IMR-90 (cell line): ENCODE data around the gene PAXX. TPM values are rescaled to one million over a fixed set of nuclear protein-coding genes. Genes with fewer than 3 reads are reported as not detected.

Source experiments
- ATAC-seq: fragments of 200-7000 bp; cut with Tn5 transposase; 2 replicates; pipeline ENCODE4 v1.9.1; 2020; ENCODE audit warnings: low read depth, mild to moderate bottlenecking, moderate library complexity
- BruUV-seq: library from RNA; stranded (reverse); fragments of 400-500 nt; replicated peaks from 2 replicates; lab custom pipeline; 2021; lab: Mats Ljungman, UMichigan
- CTCF ChIA-PET: fragments of 300-600 bp; formaldehyde crosslinking; extraction: SDS; loops from one replicate; lab custom pipeline; 2021; ENCODE audit warnings: antibody characterized with exemption; lab: Yijun Ruan, JAX
- POLR2A ChIA-PET: fragments of 300-600 bp; sonication (Branson Sonifier 250); formaldehyde crosslinking; loops from one replicate; lab custom pipeline; 2022; ENCODE audit warnings: antibody characterized with exemption; ENCODE audit not compliant: unreplicated experiment; lab: Charles Lee
- DNase-seq: peaks from one replicate; pipeline ENCODE4 v3.0.0; 2013
- H2AFZ ChIP-seq: replicated peaks from 2 replicates; pipeline ENCODE3; 2013; ENCODE audit warnings: low read length, mild to moderate bottlenecking; ENCODE audit not compliant: poor library complexity
- H2AK5ac ChIP-seq: 2 replicates; pipeline ENCODE4 v1.6.1; 2013; ENCODE audit warnings: low read depth, low read length, inconsistent platforms
- H2AK9ac ChIP-seq: replicated peaks from 2 replicates; pipeline ENCODE3; 2013; ENCODE audit warnings: mild to moderate bottlenecking, low read depth, low read length, moderate library complexity; ENCODE audit not compliant: poor library complexity
- H2BK120ac ChIP-seq: 2 replicates; pipeline ENCODE4 v1.6.1; 2013; ENCODE audit warnings: low read depth, low read length, inconsistent platforms
- H2BK15ac ChIP-seq: 3 replicates; pipeline ENCODE4 v1.6.1; 2013; ENCODE audit warnings: low read depth, low read length, inconsistent platforms
- H2BK20ac ChIP-seq: 2 replicates; pipeline ENCODE4 v1.6.1; 2013; ENCODE audit warnings: low read depth, mild to moderate bottlenecking, inconsistent platforms, low read length, moderate library complexity
- H2BK5ac ChIP-seq: 2 replicates; pipeline ENCODE4 v1.6.1; 2013; ENCODE audit warnings: mild to moderate bottlenecking, low read depth, low read length, inconsistent platforms; ENCODE audit not compliant: poor library complexity, severe bottlenecking
- H3K14ac ChIP-seq: replicated peaks from 2 replicates; pipeline ENCODE4 v1.6.1; 2013; ENCODE audit warnings: low read depth, low read length, inconsistent platforms
- H3K18ac ChIP-seq: 2 replicates; pipeline ENCODE4 v1.6.1; 2013; ENCODE audit warnings: low read depth, low read length, control low read depth
- H3K23ac ChIP-seq: 2 replicates; pipeline ENCODE4 v1.6.1; 2013; ENCODE audit warnings: low read depth, low read length, inconsistent platforms
- H3K27ac ChIP-seq: 2 replicates; pipeline ENCODE4 v1.5.1; 2013; ENCODE audit warnings: mild to moderate bottlenecking, control low read depth, low read length; ENCODE audit not compliant: insufficient read depth
- H3K27me3 ChIP-seq: 2 replicates; pipeline ENCODE4 v1.6.1; 2013; ENCODE audit warnings: low read length; ENCODE audit not compliant: control insufficient read depth, insufficient read depth
- H3K36me3 ChIP-seq: 2 replicates; pipeline ENCODE4 v1.6.1; 2013; ENCODE audit warnings: low read length, mixed read lengths; ENCODE audit not compliant: control insufficient read depth, insufficient read depth
- H3K4ac ChIP-seq: 2 replicates; pipeline ENCODE4 v1.6.1; 2013; ENCODE audit warnings: low read depth, low read length, inconsistent platforms
- H3K4me1 ChIP-seq: 2 replicates; pipeline ENCODE4 v1.6.1; 2013; ENCODE audit warnings: low read length, mixed read lengths; ENCODE audit not compliant: control insufficient read depth, insufficient read depth
- H3K4me2 ChIP-seq: 2 replicates; pipeline ENCODE4 v1.6.1; 2013; ENCODE audit warnings: low read depth, mild to moderate bottlenecking, control low read depth, low read length, moderate library complexity
- H3K4me3 ChIP-seq: 2 replicates; pipeline ENCODE4 v1.5.1; 2013; ENCODE audit warnings: low read depth, mild to moderate bottlenecking, control low read depth, low read length, moderate library complexity; ENCODE audit not compliant: insufficient read depth
- H3K56ac ChIP-seq: 2 replicates; pipeline ENCODE4 v1.6.1; 2013; ENCODE audit warnings: low read length, inconsistent platforms; ENCODE audit not compliant: insufficient read depth; ENCODE audit errors: extremely low read depth
- H3K79me1 ChIP-seq, 2 experiments: 2 replicates each; pipeline ENCODE4 v1.6.1; 2013; ENCODE audit warnings: low read length in 2 of 2, inconsistent platforms in 1 of 2, low read depth in 1 of 2
- H3K9ac ChIP-seq: 2 replicates; pipeline ENCODE4 v1.6.1; 2013; ENCODE audit warnings: low read depth, low read length, control low read depth
- H3K9me1 ChIP-seq: 2 replicates; pipeline ENCODE4 v1.6.1; 2013; ENCODE audit warnings: low read length, inconsistent platforms; ENCODE audit not compliant: insufficient read depth
- H3K9me3 ChIP-seq: 2 replicates; pipeline ENCODE4 v1.6.1; 2013; ENCODE audit warnings: low read length; ENCODE audit not compliant: control insufficient read depth, insufficient read depth
- H4K20me1 ChIP-seq: 2 replicates; pipeline ENCODE4 v1.6.1; 2013; ENCODE audit warnings: low read length, inconsistent platforms; ENCODE audit not compliant: insufficient read depth
- H4K5ac ChIP-seq: 2 replicates; pipeline ENCODE4 v1.6.1; 2013; ENCODE audit warnings: mild to moderate bottlenecking, low read depth, low read length, control low read depth
- H4K8ac ChIP-seq, 2 experiments: 2 replicates each; pipeline ENCODE4 v1.6.1; 2013; ENCODE audit warnings: low read depth in 2 of 2, low read length in 2 of 2, control low read depth in 1 of 2, inconsistent platforms in 1 of 2
- H4K91ac ChIP-seq: 2 replicates; pipeline ENCODE4 v1.6.1; 2013; ENCODE audit warnings: low read depth, low read length, inconsistent platforms; ENCODE audit not compliant: insufficient read depth
- CEBPB ChIP-seq: IDR thresholded peaks from 2 replicates; pipeline ENCODE4 v1.6.1; 2012; ENCODE audit warnings: low read depth, low read length, improper control_type of control experiment
- MAFK ChIP-seq: IDR thresholded peaks from 2 replicates; pipeline ENCODE4 v1.6.1; 2012; ENCODE audit warnings: low read depth, low read length, improper control_type of control experiment
- MAZ ChIP-seq: IDR thresholded peaks from 2 replicates; pipeline ENCODE4 v1.6.1; 2012; ENCODE audit warnings: low read depth, mild to moderate bottlenecking, low read length, improper control_type of control experiment, moderate library complexity, borderline replicate concordance
- RAD21 ChIP-seq: IDR thresholded peaks from 2 replicates; pipeline ENCODE4 v1.6.1; 2012; ENCODE audit warnings: low read length, improper control_type of control experiment
- RCOR1 ChIP-seq: IDR thresholded peaks from 2 replicates; pipeline ENCODE4 v1.6.1; 2012; ENCODE audit warnings: mild to moderate bottlenecking, low read length, improper control_type of control experiment; ENCODE audit not compliant: insufficient replicate concordance
- RFX5 ChIP-seq: IDR thresholded peaks from 2 replicates; pipeline ENCODE4 v1.8.0; 2012; ENCODE audit warnings: low read depth, mild to moderate bottlenecking, low read length, moderate library complexity
- whole genome bisulfite sequencing, 2 experiments: methylation state at CpG; one replicate each; pipeline versions ENCODE4 v1.1.5 to v1.1.7; 2013; ENCODE audit warnings: missing lambda C conversion rate in 2 of 2; ENCODE audit not compliant: insufficient read length in 1 of 2; ENCODE audit errors: extremely low coverage in 2 of 2; 5-methylcytosine and 5-hydroxymethylcytosine counted together
- dilution Hi-C: fragments of 300-500 bp; cut with HindIII; formaldehyde crosslinking; loops from one replicate; pipeline ENCODE4 v1.14.3; 2018; ENCODE audit warnings: low sequenced_read_pairs; ENCODE audit not compliant: unreplicated experiment
- in situ Hi-C: fragments of 300-500 bp; cut with MboI; formaldehyde crosslinking; loops from 3 replicates; pipeline ENCODE4 v1.14.3; 2019; ENCODE audit warnings: low sequenced_read_pairs, inconsistent platforms, mixed read lengths
- intact Hi-C: fragments of 100-400 bp; cut with micrococcal nuclease; formaldehyde crosslinking; loops from 2 replicates; pipeline ENCODE4 v1.10.0; 2022
- polyA plus RNA-seq, 3 experiments: library from polyadenylated mRNA; depleted of rRNA; stranded (reverse); fragments of >200 nt; gene quantifications; 2 replicates each; pipeline ENCODE4 v1.2.3, GENCODE V29; 2012; ENCODE audit warnings: low replicate concordance in 1 of 3
- total RNA-seq: library from RNA; depleted of rRNA; stranded (reverse); fragments of >200 nt; gene quantifications from 2 replicates; pipeline ENCODE4 v1.2.3, GENCODE V29; 2012

The PAXX gene
- total and polyA plus RNA-seq, 2 of the 4 experiments (the other 2 are of a cell fraction) = 5.7 to 24.6 TPM

DNA sequence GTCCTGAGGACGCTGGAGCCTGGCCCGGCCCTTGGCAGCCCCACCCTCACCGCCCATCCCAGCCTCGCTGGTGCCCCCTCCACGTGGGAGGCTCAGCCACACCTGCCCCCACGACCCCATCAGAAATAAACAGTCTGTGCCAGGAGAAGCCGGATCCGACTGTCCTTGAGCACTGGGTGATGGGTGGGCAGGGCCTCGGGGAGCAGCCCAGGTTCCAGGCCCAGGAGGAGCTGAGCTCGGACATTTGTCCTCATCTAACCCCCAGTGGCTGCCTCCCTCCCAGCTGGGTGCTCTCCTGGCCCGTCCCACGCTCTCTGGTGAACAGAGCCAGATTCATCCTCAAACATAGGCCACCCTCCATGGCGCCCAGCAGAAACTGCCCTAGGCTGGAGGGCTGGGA lies 19.5 kb upstream of the PAXX start:
- no peak for TF ChIP-seq RFX5
- TF ChIP-seq MAFK = no peak
- no peak for TF ChIP-seq RCOR1
- no peak for TF ChIP-seq RAD21
- no peak for TF ChIP-seq MAZ
- TF ChIP-seq CEBPB = no peak
- peaks cover 17% of the 10 kb centered on the region; the same call in 1 of the 2 replicates for H3K27me3 ChIP-seq
- H3K79me1 ChIP-seq = no peaks in the 10 kb centered on the region
- in situ Hi-C loops (no loop called here), dilution Hi-C loops (no loop called here), intact Hi-C loops (no loop called here)
- ChIA-PET CTCF (no interaction called here), POLR2A (no interaction called here)
- no peak overlapping the region for H2BK5ac ChIP-seq
- DNase-seq (no peak), ATAC-seq (no peak)
- H3K18ac ChIP-seq = no peak overlapping the region
- H4K8ac ChIP-seq = no peak overlapping the region
- no peak overlapping the region for H3K4me3 ChIP-seq
- BruUV-seq = no TSS peak
- H3K4ac ChIP-seq = no peak overlapping the region
- no peak overlapping the region for H2BK20ac ChIP-seq
- H2AFZ ChIP-seq = no peak overlapping the region
- H3K56ac ChIP-seq = no peak overlapping the region
- no peak overlapping the region for H4K5ac ChIP-seq
- no peak overlapping the region for H4K91ac ChIP-seq
- no peaks in the 10 kb centered on the region for H3K9me3 ChIP-seq
- H2BK120ac ChIP-seq = no peak overlapping the region
- no peak overlapping the region for H3K27ac ChIP-seq
- H3K36me3 ChIP-seq = no peaks in the 10 kb centered on the region
- no peak overlapping the region for H3K14ac ChIP-seq
- no peak overlapping the region for H3K9ac ChIP-seq
- WGBS, 2 experiments = no CpG with 5 or more reads among the region's 13 CpGs
- no peaks in the 10 kb centered on the region for H3K9me1 ChIP-seq
- H2BK15ac ChIP-seq = no peak overlapping the region
- H3K23ac ChIP-seq = no peak overlapping the region
- no peak overlapping the region for H2AK9ac ChIP-seq
- H3K4me2 ChIP-seq = no peak overlapping the region
- no peak overlapping the region for H2AK5ac ChIP-seq
- H3K4me1 ChIP-seq = peaks cover 7% of the 10 kb centered on the region; the same call in 1 of the 2 replicates
- no peaks in the 10 kb centered on the region for H4K20me1 ChIP-seq
